Measurements from ENCODE around the gene ABCA13.

DNA sequence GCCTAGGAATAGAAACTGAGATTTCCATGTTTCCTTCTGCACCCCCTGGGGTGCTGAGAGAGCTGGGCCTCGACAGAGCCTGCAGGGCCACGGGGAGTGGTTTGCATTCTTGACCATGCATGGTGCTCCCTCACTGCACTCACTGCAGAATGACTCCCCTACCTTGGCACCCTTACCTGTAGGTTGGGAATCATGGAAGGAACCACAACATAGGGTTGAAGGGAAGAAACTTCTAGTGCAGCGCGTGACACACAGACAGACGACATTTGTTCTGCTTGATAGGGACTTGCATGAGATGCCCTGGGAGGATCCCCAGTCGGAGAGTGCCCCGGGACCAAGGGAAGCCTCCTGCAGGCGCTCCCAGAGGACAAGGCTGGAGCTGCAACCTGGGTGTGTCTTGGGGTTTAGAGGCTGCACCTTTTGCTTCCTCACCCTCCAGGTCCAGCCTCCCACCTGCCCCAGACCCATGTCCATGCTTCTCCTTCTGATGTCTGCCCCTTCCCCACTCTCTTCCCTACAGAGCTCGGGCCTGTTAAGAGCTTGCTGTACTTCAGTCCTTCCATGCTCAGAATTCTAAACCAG, 245.2 kb downstream of the ABCA13 start:
- TF ChIP-seq, protein P1, sequence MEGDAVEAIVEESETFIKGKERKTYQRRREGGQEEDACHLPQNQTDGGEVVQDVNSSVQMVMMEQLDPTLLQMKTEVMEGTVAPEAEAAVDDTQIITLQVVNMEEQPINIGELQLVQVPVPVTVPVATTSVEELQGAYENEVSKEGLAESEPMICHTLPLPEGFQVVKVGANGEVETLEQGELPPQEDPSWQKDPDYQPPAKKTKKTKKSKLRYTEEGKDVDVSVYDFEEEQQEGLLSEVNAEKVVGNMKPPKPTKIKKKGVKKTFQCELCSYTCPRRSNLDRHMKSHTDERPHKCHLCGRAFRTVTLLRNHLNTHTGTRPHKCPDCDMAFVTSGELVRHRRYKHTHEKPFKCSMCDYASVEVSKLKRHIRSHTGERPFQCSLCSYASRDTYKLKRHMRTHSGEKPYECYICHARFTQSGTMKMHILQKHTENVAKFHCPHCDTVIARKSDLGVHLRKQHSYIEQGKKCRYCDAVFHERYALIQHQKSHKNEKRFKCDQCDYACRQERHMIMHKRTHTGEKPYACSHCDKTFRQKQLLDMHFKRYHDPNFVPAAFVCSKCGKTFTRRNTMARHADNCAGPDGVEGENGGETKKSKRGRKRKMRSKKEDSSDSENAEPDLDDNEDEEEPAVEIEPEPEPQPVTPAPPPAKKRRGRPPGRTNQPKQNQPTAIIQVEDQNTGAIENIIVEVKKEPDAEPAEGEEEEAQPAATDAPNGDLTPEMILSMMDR (conservative IDR thresholded peaks at IDR 0.05; ENCODE audit: low read length), result no peak
- no peak for TF ChIP-seq EZH2phosphoT487 (IDR thresholded peaks at IDR 0.05; ENCODE audit: borderline replicate concordance)

Data from Loucy (cell line).